Hepatocyte (in vitro differentiated cells): ENCODE results near the gene CORO1C. TPM values are rescaled to one million over a fixed set of nuclear protein-coding genes. Genes with fewer than 3 reads are reported as not detected.
"Not testable (repeated sequence)": the region's sequence is repeated elsewhere in the genome, so short reads cannot be mapped to it uniquely, and the experiment has no call there.

ENCODE experiments used
- DNase-seq: peaks from one replicate; pipeline ENCODE4 v3.0.0-alpha.2; 2016; ENCODE audit warnings: low spot score
- H2AFZ ChIP-seq: fragments of 200-600 bp; sonication (generic); 2 replicates; pipeline ENCODE4 v1.6.0; 2016; ENCODE audit warnings: antibody characterized with exemption, mild to moderate bottlenecking
- H3K27ac ChIP-seq: fragments of 200-600 bp; sonication (generic); 2 replicates; pipeline ENCODE4 v1.5.1; 2016; ENCODE audit warnings: mild to moderate bottlenecking
- H3K27me3 ChIP-seq: fragments of 200-600 bp; sonication (generic); 2 replicates; pipeline ENCODE4 v1.6.1; 2016
- H3K36me3 ChIP-seq: fragments of 200-600 bp; sonication (generic); replicated peaks from 2 replicates; pipeline ENCODE4 v1.5.1; 2016; ENCODE audit warnings: low read depth; ENCODE audit not compliant: insufficient read depth
- H3K4me1 ChIP-seq: fragments of 200-600 bp; sonication (generic); 2 replicates; pipeline ENCODE4 v1.5.1; 2016; ENCODE audit warnings: mild to moderate bottlenecking, moderate library complexity; ENCODE audit not compliant: insufficient read depth
- H3K4me2 ChIP-seq: fragments of 200-600 bp; sonication (generic); 2 replicates; pipeline ENCODE4 v1.6.0; 2016
- H3K4me3 ChIP-seq: fragments of 200-600 bp; sonication (generic); 2 replicates; pipeline ENCODE4 v1.5.1; 2016; ENCODE audit warnings: mild to moderate bottlenecking
- H3K79me2 ChIP-seq: fragments of 200-600 bp; sonication (generic); 2 replicates; pipeline ENCODE4 v1.6.0; 2017; ENCODE audit warnings: mild to moderate bottlenecking
- H3K9me2 ChIP-seq: fragments of 200-600 bp; sonication (generic); replicated peaks from 2 replicates; pipeline ENCODE4 v1.6.0; 2017; ENCODE audit warnings: mild to moderate bottlenecking; ENCODE audit not compliant: insufficient read depth
- H3K9me3 ChIP-seq: fragments of 200-600 bp; sonication (generic); 2 replicates; pipeline ENCODE4 v1.5.1; 2016; ENCODE audit warnings: low read depth, mild to moderate bottlenecking
- H4K20me1 ChIP-seq: fragments of 200-600 bp; sonication (generic); 2 replicates; pipeline ENCODE4 v1.6.0; 2016; ENCODE audit warnings: mild to moderate bottlenecking; ENCODE audit not compliant: insufficient read depth, poor library complexity, severe bottlenecking
- CTCF ChIP-seq: fragments of 200-600 bp; sonication (generic); IDR thresholded peaks from 2 replicates; pipeline ENCODE4 v1.5.1; 2016; ENCODE audit warnings: antibody characterized with exemption, mild to moderate bottlenecking; ENCODE audit not compliant: poor library complexity
- EZH2 ChIP-seq: fragments of 200-600 bp; sonication (generic); IDR thresholded peaks from 2 replicates; pipeline ENCODE4 v1.6.1; 2016; ENCODE audit warnings: antibody characterized with exemption, mild to moderate bottlenecking, borderline replicate concordance
- EZH2phosphoT487 ChIP-seq: fragments of 200-600 bp; sonication (generic); IDR thresholded peaks from one replicate; pipeline ENCODE4 v1.6.1; 2018; ENCODE audit warnings: antibody characterized with exemption, mild to moderate bottlenecking, low read depth, moderate library complexity; ENCODE audit not compliant: unreplicated experiment, severe bottlenecking
- WGBS: methylation state at CpG from one replicate; pipeline ENCODE4 v1.1.6; 2016; ENCODE audit warnings: low lambda C conversion rate; ENCODE audit errors: missing lambda C conversion rate; 5-methylcytosine and 5-hydroxymethylcytosine counted together
- polyA plus RNA-seq: library from polyadenylated mRNA; unstranded; fragments of >200 nt; fragmentation: Nextera tagmentation; extraction: Ambion mirVana; gene quantifications from 2 replicates; pipeline ENCODE4 v1.2.1, GENCODE V29; 2016
- total RNA-seq: library from RNA; depleted of rRNA; stranded (reverse); fragments of >200 nt; gene quantifications from 2 replicates; pipeline ENCODE4 v1.2.3, GENCODE V29; 2014

The CORO1C gene
- total and polyA plus RNA-seq, 2 experiments from 2014 or later: 110 to 137 TPM

GRCh38 chr12:108633534-108634248, 97.6 kb downstream of the CORO1C start, which contains the start of gene SELPLG:
SELPLG (minus strand) TSS chr12:108633894; CDS start chr12:108624307, 9,587 bp downstream.
- TF ChIP-seq CTCF (no peak), EZH2 (no peak), EZH2phosphoT487 (no peak)
- Histone ChIP-seq H3K9me2 (no peaks in the 10 kb centered on the region), H3K4me3 (no peak within 1 kb of the TSS), H4K20me1 (no peaks in the 10 kb centered on the region), H2AFZ (no peak within 1 kb of the TSS), H3K4me1 (peaks cover 28% of the 10 kb centered on the region), H3K4me2 (no peak within 1 kb of the TSS), H3K79me2 (no peaks in the 10 kb centered on the region), H3K27ac (no peak within 1 kb of the TSS), H3K36me3 (no peaks in the 10 kb centered on the region), H3K9me3 (no peaks in the 10 kb centered on the region), H3K27me3 (no peaks in the 10 kb centered on the region)
- 90% methylated on average over 14 of the region's 14 CpGs for WGBS
- no peak for DNase-seq

GRCh38 chr12:108633081-108633533, 98.2 kb downstream of the CORO1C start:
- Histone ChIP-seq H3K9me2 (no peaks in the 10 kb centered on the region), H4K20me1 (no peaks in the 10 kb centered on the region), H3K4me2 (no peak overlapping the region), H3K79me2 (no peaks in the 10 kb centered on the region), H3K9me3 (no peaks in the 10 kb centered on the region), H3K4me3 (no peak overlapping the region), H3K4me1 (peaks cover 30% of the 10 kb centered on the region), H2AFZ (no peak overlapping the region), H3K27ac (no peak overlapping the region), H3K36me3 (no peaks in the 10 kb centered on the region), H3K27me3 (no peaks in the 10 kb centered on the region)
- TF ChIP-seq EZH2 (no peak), CTCF (no peak), EZH2phosphoT487 (no peak)
- 97% methylated on average over 7 of the region's 7 CpGs for WGBS
- DNase-seq: no peak

GRCh38 chr12:108631261-108631660, 100.1 kb downstream of the CORO1C start:
- H3K4me3 ChIP-seq, H3K27me3 ChIP-seq, H3K27ac ChIP-seq, H4K20me1 ChIP-seq, H3K9me2 ChIP-seq, H3K36me3 ChIP-seq, DNase-seq, H3K79me2 ChIP-seq, H3K9me3 ChIP-seq, H2AFZ ChIP-seq, H3K4me2 ChIP-seq: not testable (repeated sequence)
- WGBS: 77% methylated on average over 4 of the region's 4 CpGs
- peaks cover 25% of the 10 kb centered on the region for H3K4me1 ChIP-seq

GRCh38 chr12:108630481-108631207, 100.7 kb downstream of the CORO1C start:
- no peak for DNase-seq
- H3K27ac ChIP-seq: peak overlapping the region; percentile 80
- no peak overlapping the region for H2AFZ ChIP-seq
- H3K27me3 ChIP-seq: no peaks in the 10 kb centered on the region
- H3K36me3 ChIP-seq: no peaks in the 10 kb centered on the region
- WGBS: 70% methylated on average over 9 of the region's 9 CpGs
- no peak for TF ChIP-seq CTCF
- no peak for TF ChIP-seq EZH2
- no peak for TF ChIP-seq EZH2phosphoT487
- H3K9me2 ChIP-seq: no peaks in the 10 kb centered on the region
- peaks cover 25% of the 10 kb centered on the region for H3K4me1 ChIP-seq
- H3K4me3 ChIP-seq: no peak overlapping the region
- H4K20me1 ChIP-seq: no peaks in the 10 kb centered on the region
- H3K4me2 ChIP-seq: no peak overlapping the region
- no peaks in the 10 kb centered on the region for H3K79me2 ChIP-seq
- H3K9me3 ChIP-seq: no peaks in the 10 kb centered on the region
